GM18498 (cell line): ENCODE data around the gene PSKH1.
"Not testable (repeated sequence)": the region's sequence is repeated elsewhere in the genome, so short reads cannot be mapped to it uniquely, and the experiment has no call there.

Experiments used
- ATAC-seq: cut with Tn5 transposase; IDR thresholded peaks from one replicate; pipeline ENCODE4 v1.9.1; 2021; ENCODE audit warnings: mild to moderate bottlenecking, moderate library complexity; ENCODE audit not compliant: unreplicated experiment

Gene PSKH1

GRCh38 chr16:67892899-67893742, at the start of gene PSKH1:
TSS of gene PSKH1 (plus strand) at chr16:67893254. CDS start at chr16:67908750, 15,496 bp downstream.
- ATAC-seq: peak; percentile 92

GRCh38 chr16:67843343-67843765, 49.7 kb upstream of the PSKH1 start:
- no peak for ATAC-seq

GRCh38 chr16:67844497-67844896, 48.6 kb upstream of the PSKH1 start:
- ATAC-seq: no peak

GRCh38 chr16:67845291-67846062, 47.6 kb upstream of the PSKH1 start:
- ATAC-seq: no peak

GRCh38 chr16:67846063-67846319, 47.1 kb upstream of the PSKH1 start:
- ATAC-seq: no peak

- ATAC-seq: peak; percentile 61
These were observed 46.6 kb upstream of the PSKH1 start, which contains the start of gene NUTF2 for GRCh38 chr16:67846320-67847063. TSS of gene NUTF2 (plus strand) at chr16:67846933. CDS start at chr16:67865131, 18,198 bp downstream.

GRCh38 chr16:67847064-67847861, 45.8 kb upstream of the PSKH1 start, which contains the start of gene CENPT:
TSS of gene CENPT (minus strand) at chr16:67847693. CDS start at chr16:67833859, 13,834 bp downstream.
- ATAC-seq: peak; percentile 44

GRCh38 chr16:67848118-67848517, 44.9 kb upstream of the PSKH1 start:
- no peak for ATAC-seq

GRCh38 chr16:67853670-67854069, 39.4 kb upstream of the PSKH1 start:
- ATAC-seq: no peak

- ATAC-seq: no peak
These were observed 37.3 kb upstream of the PSKH1 start for GRCh38 chr16:67855789-67856188.

GRCh38 chr16:67856927-67857546, 36.0 kb upstream of the PSKH1 start:
- no peak for ATAC-seq

- no peak for ATAC-seq
These were observed 35.4 kb upstream of the PSKH1 start for GRCh38 chr16:67857547-67858233.

- ATAC-seq: no peak
These were observed 34.6 kb upstream of the PSKH1 start for GRCh38 chr16:67858500-67858899.

GRCh38 chr16:67860589-67861398, 32.3 kb upstream of the PSKH1 start:
- no peak for ATAC-seq

- no peak for ATAC-seq
These were observed 31.2 kb upstream of the PSKH1 start for GRCh38 chr16:67861877-67862276.

GRCh38 chr16:67862623-67863583, 30.2 kb upstream of the PSKH1 start:
- no peak for ATAC-seq

- ATAC-seq: not testable (repeated sequence)
These were observed 29.0 kb upstream of the PSKH1 start for GRCh38 chr16:67864044-67864443.
